ENCODE data around the gene TGM1. TPM values are rescaled to one million over a fixed set of nuclear protein-coding genes. Genes with fewer than 3 reads are reported as not detected.

TGM1 gene
- total RNA-seq, 6 experiments from 2014 or later: 0.37 to 1.9 (median 0.77) TPM

- Histone ChIP-seq H3K9me3 (no peaks in the 10 kb centered on the region), H3K36me3 (peaks cover 4 to 56% (median 23%) of the 10 kb centered on the region in 4 donors), H3K27ac (no peak overlapping the region), H3K4me3 (no peak overlapping the region), H3K4me1 (peaks cover 0 to 29% (median 5%) of the 10 kb centered on the region in 4 donors), H3K27me3 (no peaks in the 10 kb centered on the region)
- 75% methylated on average over 2 of the region's 6 CpGs for WGBS (ENCODE audit: insufficient coverage, low coverage, low lambda C conversion rate, missing lambda C conversion rate)
- intact Hi-C loops (cut with DNase I): no loop called here
- DNase-seq: peak in 1 of 3 donors; percentile 20
- no peak for TF ChIP-seq POLR2A (IDR thresholded peaks at IDR 0.05)
- no peak for ATAC-seq
These were observed 26.1 kb downstream of the TGM1 start for GRCh38 chr14:24236689-24237462.

GRCh38 chr14:24235804-24236688 lies 26.9 kb downstream of the TGM1 start:
- no peaks in the 10 kb centered on the region for H3K9me3 ChIP-seq
- TF ChIP-seq CTCF (IDR thresholded peaks at IDR 0.05): no peak
- no peak for TF ChIP-seq POLR2A (IDR thresholded peaks at IDR 0.05)
- ATAC-seq (no peak), DNase-seq (peak in 1 of 3 donors; percentile 23)
- intact Hi-C loops (cut with DNase I): no loop called here
- H3K27me3 ChIP-seq: no peaks in the 10 kb centered on the region
- no peak overlapping the region for H3K27ac ChIP-seq
- no peak overlapping the region for H3K4me3 ChIP-seq
- 96% methylated on average over 5 of the region's 5 CpGs for WGBS (ENCODE audit: insufficient coverage, low coverage, low lambda C conversion rate, missing lambda C conversion rate)
- peaks cover 0 to 26% (median 6%) of the 10 kb centered on the region in 4 donors for H3K4me1 ChIP-seq
- H3K36me3 ChIP-seq: peaks cover 4 to 55% (median 23%) of the 10 kb centered on the region in 4 donors

GRCh38 chr14:24234095-24235005 lies 28.6 kb downstream of the TGM1 start:
- H3K4me1 ChIP-seq: peaks cover 0 to 29% (median 8%) of the 10 kb centered on the region in 4 donors
- H3K36me3 ChIP-seq: peaks cover 1 to 39% (median 15%) of the 10 kb centered on the region in 4 donors
- peak overlapping the region in 1 of 3 donors; percentile 81 for H3K4me3 ChIP-seq
- H3K27me3 ChIP-seq: no peaks in the 10 kb centered on the region
- no peak overlapping the region for H3K27ac ChIP-seq
- TF ChIP-seq CTCF (IDR thresholded peaks at IDR 0.05): no peak
- TF ChIP-seq POLR2A (IDR thresholded peaks at IDR 0.05): no peak
- WGBS (ENCODE audit: insufficient coverage, low coverage, low lambda C conversion rate, missing lambda C conversion rate): 89% methylated on average over 3 of the region's 3 CpGs
- no peak for DNase-seq
- H3K9me3 ChIP-seq: no peaks in the 10 kb centered on the region
- intact Hi-C loops (cut with DNase I): no loop called here
- no peak for ATAC-seq

GRCh38 chr14:24233538-24233866 lies 29.5 kb downstream of the TGM1 start:
- Histone ChIP-seq H3K4me3 (peak overlapping the region; percentile 81 to 97 (median 95)), H3K36me3 (peaks cover under 1 to 30% (median 15%) of the 10 kb centered on the region in 4 donors), H3K27ac (peak overlapping the region in 1 of 3 donors; percentile 85), H3K4me1 (peaks cover 0 to 38% (median 8%) of the 10 kb centered on the region in 4 donors), H3K27me3 (no peaks in the 10 kb centered on the region), H3K9me3 (no peaks in the 10 kb centered on the region)
- WGBS (ENCODE audit: insufficient coverage, low coverage, low lambda C conversion rate, missing lambda C conversion rate): 56% methylated on average over 2 of the region's 2 CpGs
- peak in 1 of 3 donors; percentile 44 for DNase-seq
- TF ChIP-seq CTCF (IDR thresholded peaks at IDR 0.05): no peak
- no peak for TF ChIP-seq POLR2A (IDR thresholded peaks at IDR 0.05)
- intact Hi-C loops (cut with DNase I): no loop called here
- no peak for ATAC-seq

All from right lobe of liver (tissue), 6 donors.